Panc1 (cell line): ENCODE measurements around the gene TOPBP1. TPM values are rescaled to one million over a fixed set of nuclear protein-coding genes. Genes with fewer than 3 reads are reported as not detected.

Experiments used
- ATAC-seq: fragments of 200-7000 bp; cut with Tn5 transposase; 2 replicates; pipeline ENCODE4 v1.9.1; 2020; ENCODE audit warnings: mild to moderate bottlenecking, moderate library complexity
- BruUV-seq: library from RNA; stranded (reverse); fragments of 400-500 nt; replicated peaks from 2 replicates; lab custom pipeline; 2021; lab: Mats Ljungman, UMichigan
- CTCF ChIA-PET: fragments of 300-600 bp; sonication (Branson Sonifier 250); formaldehyde crosslinking; loops from one replicate; lab custom pipeline; 2022; ENCODE audit warnings: antibody characterized with exemption; lab: Charles Lee
- POLR2A ChIA-PET: fragments of 300-600 bp; sonication (Branson Sonifier 250); formaldehyde crosslinking; loops from one replicate; lab custom pipeline; 2022; ENCODE audit warnings: antibody characterized with exemption; lab: Charles Lee
- DNase-seq: peaks from one replicate; pipeline ENCODE4 v3.0.0-alpha.2; 2010; ENCODE audit warnings: low read depth, low spot score
- H3K27ac ChIP-seq: 2 replicates; pipeline ENCODE4 v1.5.1; 2011; ENCODE audit warnings: mild to moderate bottlenecking, low read length, inconsistent platforms
- H3K27me3 ChIP-seq: fragments of 200-500 bp; sonication (Bioruptor generic); 2 replicates; pipeline ENCODE4 v1.6.0; 2014; ENCODE audit warnings: low read length, inconsistent platforms; ENCODE audit not compliant: control insufficient read depth, insufficient read depth
- H3K36me3 ChIP-seq: fragments of 200-500 bp; sonication (Bioruptor generic); 2 replicates; pipeline ENCODE4 v1.5.1; 2014; ENCODE audit warnings: inconsistent platforms, mild to moderate bottlenecking, low read length, moderate library complexity; ENCODE audit not compliant: control insufficient read depth, insufficient read depth
- H3K4me1 ChIP-seq: 2 replicates; pipeline ENCODE4 v1.5.1; 2011; ENCODE audit warnings: inconsistent platforms, mild to moderate bottlenecking, low read length, moderate library complexity; ENCODE audit not compliant: control insufficient read depth, insufficient read depth
- H3K4me3 ChIP-seq, 2 experiments: 2 replicates each; pipeline ENCODE4 v1.5.1; 2011 to 2012; ENCODE audit warnings: low read depth in 2 of 2, low read length in 2 of 2, mild to moderate bottlenecking in 2 of 2, inconsistent platforms in 1 of 2, moderate library complexity in 1 of 2
- H3K9me3 ChIP-seq: fragments of 200-500 bp; sonication (Bioruptor generic); 2 replicates; pipeline ENCODE4 v1.5.1; 2014; ENCODE audit warnings: low read depth, mild to moderate bottlenecking, inconsistent platforms, low read length, moderate library complexity; ENCODE audit not compliant: control insufficient read depth, insufficient read depth
- POLR2AphosphoS5 ChIP-seq: IDR thresholded peaks from 2 replicates; pipeline ENCODE4 v1.6.1; 2012; ENCODE audit warnings: mild to moderate bottlenecking, low read depth, low read length, moderate library complexity
- SIN3A ChIP-seq: IDR thresholded peaks from 2 replicates; pipeline ENCODE4 v1.6.1; 2012; ENCODE audit warnings: low read depth, mild to moderate bottlenecking, low read length, moderate library complexity, borderline replicate concordance; ENCODE audit not compliant: insufficient read depth
- TCF7L2 ChIP-seq: IDR thresholded peaks from 2 replicates; pipeline ENCODE4 v1.6.1; 2011; ENCODE audit warnings: mild to moderate bottlenecking, low read depth, low read length, inconsistent platforms
- in situ Hi-C: cut with HindIII; loops from 2 replicates; pipeline ENCODE4 v1.10.0; 2016; ENCODE audit warnings: low sequenced_read_pairs, low pct_unique_long_range_greater_than_20kb
- intact Hi-C: fragments of 100-400 bp; cut with micrococcal nuclease; formaldehyde crosslinking; loops from one replicate; pipeline ENCODE4 v1.10.0; 2022; ENCODE audit not compliant: unreplicated experiment
- total RNA-seq: library from RNA; stranded (reverse); gene quantifications from one replicate; pipeline ENCODE4 v1.2.1, GENCODE V29; 2021; ENCODE audit not compliant: unreplicated experiment
- TF ChIP-seq, protein P1 (sequence below), 2 experiments: IDR thresholded peaks; 2 replicates each; pipeline ENCODE4 v1.6.1; 2011 to 2012; ENCODE audit warnings: low read depth in 2 of 2, control low read depth in 1 of 2, low read length in 1 of 2, mild to moderate bottlenecking in 1 of 2, moderate library complexity in 1 of 2; ENCODE audit not compliant: insufficient read depth in 1 of 2
- TF ChIP-seq, protein P2 (sequence below): fragments of 450-650 bp; IDR thresholded peaks from 2 replicates; pipeline ENCODE4 v1.5.1; 2017; ENCODE audit warnings: mild to moderate bottlenecking

Gene TOPBP1
- total RNA-seq, 1 experiment from 2014 or later: 78.4 TPM

GRCh38 chr3:133699467-133699866 lies 37.7 kb upstream of the TOPBP1 start:
- ChIA-PET CTCF (no interaction called here), POLR2A (no interaction called here)
- intact Hi-C loops (no loop called here), in situ Hi-C loops (no loop called here)
- H3K27me3 ChIP-seq: peaks cover 8% of the 10 kb centered on the region
- TF ChIP-seq SIN3A (no peak), TCF7L2 (no peak), POLR2AphosphoS5 (no peak)
- TF ChIP-seq, protein P1, sequence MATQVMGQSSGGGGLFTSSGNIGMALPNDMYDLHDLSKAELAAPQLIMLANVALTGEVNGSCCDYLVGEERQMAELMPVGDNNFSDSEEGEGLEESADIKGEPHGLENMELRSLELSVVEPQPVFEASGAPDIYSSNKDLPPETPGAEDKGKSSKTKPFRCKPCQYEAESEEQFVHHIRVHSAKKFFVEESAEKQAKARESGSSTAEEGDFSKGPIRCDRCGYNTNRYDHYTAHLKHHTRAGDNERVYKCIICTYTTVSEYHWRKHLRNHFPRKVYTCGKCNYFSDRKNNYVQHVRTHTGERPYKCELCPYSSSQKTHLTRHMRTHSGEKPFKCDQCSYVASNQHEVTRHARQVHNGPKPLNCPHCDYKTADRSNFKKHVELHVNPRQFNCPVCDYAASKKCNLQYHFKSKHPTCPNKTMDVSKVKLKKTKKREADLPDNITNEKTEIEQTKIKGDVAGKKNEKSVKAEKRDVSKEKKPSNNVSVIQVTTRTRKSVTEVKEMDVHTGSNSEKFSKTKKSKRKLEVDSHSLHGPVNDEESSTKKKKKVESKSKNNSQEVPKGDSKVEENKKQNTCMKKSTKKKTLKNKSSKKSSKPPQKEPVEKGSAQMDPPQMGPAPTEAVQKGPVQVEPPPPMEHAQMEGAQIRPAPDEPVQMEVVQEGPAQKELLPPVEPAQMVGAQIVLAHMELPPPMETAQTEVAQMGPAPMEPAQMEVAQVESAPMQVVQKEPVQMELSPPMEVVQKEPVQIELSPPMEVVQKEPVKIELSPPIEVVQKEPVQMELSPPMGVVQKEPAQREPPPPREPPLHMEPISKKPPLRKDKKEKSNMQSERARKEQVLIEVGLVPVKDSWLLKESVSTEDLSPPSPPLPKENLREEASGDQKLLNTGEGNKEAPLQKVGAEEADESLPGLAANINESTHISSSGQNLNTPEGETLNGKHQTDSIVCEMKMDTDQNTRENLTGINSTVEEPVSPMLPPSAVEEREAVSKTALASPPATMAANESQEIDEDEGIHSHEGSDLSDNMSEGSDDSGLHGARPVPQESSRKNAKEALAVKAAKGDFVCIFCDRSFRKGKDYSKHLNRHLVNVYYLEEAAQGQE (IDR thresholded peaks at IDR 0.05; ENCODE audit: insufficient read depth in 1 of 2, low read depth in 2 of 2, low read length in 1 of 2): no peak
- TF ChIP-seq, protein P2, sequence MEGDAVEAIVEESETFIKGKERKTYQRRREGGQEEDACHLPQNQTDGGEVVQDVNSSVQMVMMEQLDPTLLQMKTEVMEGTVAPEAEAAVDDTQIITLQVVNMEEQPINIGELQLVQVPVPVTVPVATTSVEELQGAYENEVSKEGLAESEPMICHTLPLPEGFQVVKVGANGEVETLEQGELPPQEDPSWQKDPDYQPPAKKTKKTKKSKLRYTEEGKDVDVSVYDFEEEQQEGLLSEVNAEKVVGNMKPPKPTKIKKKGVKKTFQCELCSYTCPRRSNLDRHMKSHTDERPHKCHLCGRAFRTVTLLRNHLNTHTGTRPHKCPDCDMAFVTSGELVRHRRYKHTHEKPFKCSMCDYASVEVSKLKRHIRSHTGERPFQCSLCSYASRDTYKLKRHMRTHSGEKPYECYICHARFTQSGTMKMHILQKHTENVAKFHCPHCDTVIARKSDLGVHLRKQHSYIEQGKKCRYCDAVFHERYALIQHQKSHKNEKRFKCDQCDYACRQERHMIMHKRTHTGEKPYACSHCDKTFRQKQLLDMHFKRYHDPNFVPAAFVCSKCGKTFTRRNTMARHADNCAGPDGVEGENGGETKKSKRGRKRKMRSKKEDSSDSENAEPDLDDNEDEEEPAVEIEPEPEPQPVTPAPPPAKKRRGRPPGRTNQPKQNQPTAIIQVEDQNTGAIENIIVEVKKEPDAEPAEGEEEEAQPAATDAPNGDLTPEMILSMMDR: no peak
- BruUV-seq: no TSS peak
- no peaks in the 10 kb centered on the region for H3K36me3 ChIP-seq
- no peak for DNase-seq
- no peak for ATAC-seq
- H3K27ac ChIP-seq: no peak overlapping the region
- no peaks in the 10 kb centered on the region for H3K4me1 ChIP-seq
- peaks cover 7% of the 10 kb centered on the region; the same call in 1 of the 2 replicates for H3K9me3 ChIP-seq
- no peak overlapping the region for H3K4me3 ChIP-seq

DNA sequence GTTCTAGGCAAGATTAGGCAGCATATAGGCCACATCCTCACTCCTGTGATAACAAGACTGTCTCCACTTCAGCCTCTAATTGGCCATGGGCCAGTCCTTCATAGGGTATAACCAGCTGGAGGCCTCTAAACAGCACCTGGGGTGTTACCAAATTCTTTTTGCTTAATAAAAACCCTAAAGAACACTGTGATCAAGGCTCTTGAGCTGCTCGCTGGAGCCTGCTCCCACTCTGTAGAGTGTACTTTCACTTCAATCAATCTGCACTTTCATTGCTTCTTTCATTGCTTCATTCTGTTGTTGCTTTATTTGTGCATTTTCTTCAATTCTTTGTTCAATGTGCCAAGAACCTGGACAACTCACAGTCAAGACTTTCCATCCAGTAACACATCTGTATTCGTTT lies 36.2 kb upstream of the TOPBP1 start:
- Histone ChIP-seq H3K9me3 (peaks cover 7% of the 10 kb centered on the region; the same call in 1 of the 2 replicates), H3K4me1 (no peaks in the 10 kb centered on the region), H3K27ac (no peak overlapping the region), H3K27me3 (peaks cover 4% of the 10 kb centered on the region; the same call in 1 of the 2 replicates), H3K36me3 (no peaks in the 10 kb centered on the region), H3K4me3 (no peak overlapping the region)
- ChIA-PET POLR2A (no interaction called here), CTCF (no interaction called here)
- intact Hi-C loops: no loop called here
- in situ Hi-C loops: no loop called here
- TF ChIP-seq, protein P2: no peak
- no peak for TF ChIP-seq SIN3A
- DNase-seq (no peak), ATAC-seq (no peak)
- BruUV-seq: no TSS peak
